ENCODE results near the gene CTNNA2. TPM values are rescaled to one million over a fixed set of nuclear protein-coding genes. Genes with fewer than 3 reads are reported as not detected.

CTNNA2 gene
- total and polyA plus RNA-seq, 2 of the 8 experiments (the other 6 are each of a cell fraction or from before 2014, with no cell fraction given) = 3.9 to 9.0 TPM

- TF ChIP-seq JUND (IDR thresholded peaks at IDR 0.05; ENCODE audit: low read length) (no peak), EP300 (IDR thresholded peaks at IDR 0.05; ENCODE audit: borderline replicate concordance in 1 of 2, low read depth in 2 of 2, low read length in 2 of 2) (no peak), SIN3A (conservative IDR thresholded peaks at IDR 0.05 in 1 of 2, IDR thresholded peaks at IDR 0.05 in 1 of 2; ENCODE audit: low read depth in 1 of 2, low read length in 2 of 2) (no peak), RXRA (IDR thresholded peaks at IDR 0.05; ENCODE audit: insufficient read depth, low read depth, low read length) (no peak), ZNF274 (IDR thresholded peaks at IDR 0.05; ENCODE audit: borderline replicate concordance, extremely low read depth, low read length) (no peak)
Observed at GRCh38 chr2:79798776-79799175, 285.9 kb downstream of the CTNNA2 start (continued).

Data from H1 (cell line).